ENCODE data around the gene LLPH.

DNA sequence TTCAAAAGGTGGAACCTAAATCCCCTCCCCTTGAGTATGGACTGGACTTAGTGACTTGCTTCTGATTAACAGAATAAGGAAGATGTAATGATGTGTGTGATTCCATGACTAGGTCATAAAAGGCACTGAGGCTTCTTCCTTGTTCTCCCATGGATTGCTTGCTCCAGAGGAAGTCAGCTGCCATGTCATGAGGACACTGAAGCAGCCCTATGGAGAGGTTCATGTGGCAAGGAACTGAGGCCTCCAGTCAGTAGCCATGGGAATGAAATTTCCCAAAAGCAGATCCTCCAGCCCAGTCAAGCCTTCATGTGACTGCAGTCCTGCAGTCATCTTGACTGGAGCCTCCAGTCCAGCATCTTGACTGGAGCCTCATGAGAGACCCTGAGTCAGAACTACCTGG lies 28.6 kb upstream of the LLPH start:
- TF ChIP-seq GATA2 (IDR thresholded peaks at IDR 0.05; ENCODE audit: low read depth, low read length) = no peak
- TF ChIP-seq GATA3 (IDR thresholded peaks at IDR 0.05; ENCODE audit: low read depth, low read length) = no peak

Data from SH-SY5Y (cell line).